GM12873 (cell line): ENCODE measurements around the gene NID1.

Experiments used
- TF ChIP-seq, protein P1 (sequence below): IDR thresholded peaks from 2 replicates; pipeline ENCODE4 v1.5.1; 2012; ENCODE audit warnings: low read depth, mild to moderate bottlenecking, moderate library complexity, low read length, control low read depth; ENCODE audit not compliant: insufficient read depth; ENCODE audit errors: missing control alignments

Gene NID1

DNA sequence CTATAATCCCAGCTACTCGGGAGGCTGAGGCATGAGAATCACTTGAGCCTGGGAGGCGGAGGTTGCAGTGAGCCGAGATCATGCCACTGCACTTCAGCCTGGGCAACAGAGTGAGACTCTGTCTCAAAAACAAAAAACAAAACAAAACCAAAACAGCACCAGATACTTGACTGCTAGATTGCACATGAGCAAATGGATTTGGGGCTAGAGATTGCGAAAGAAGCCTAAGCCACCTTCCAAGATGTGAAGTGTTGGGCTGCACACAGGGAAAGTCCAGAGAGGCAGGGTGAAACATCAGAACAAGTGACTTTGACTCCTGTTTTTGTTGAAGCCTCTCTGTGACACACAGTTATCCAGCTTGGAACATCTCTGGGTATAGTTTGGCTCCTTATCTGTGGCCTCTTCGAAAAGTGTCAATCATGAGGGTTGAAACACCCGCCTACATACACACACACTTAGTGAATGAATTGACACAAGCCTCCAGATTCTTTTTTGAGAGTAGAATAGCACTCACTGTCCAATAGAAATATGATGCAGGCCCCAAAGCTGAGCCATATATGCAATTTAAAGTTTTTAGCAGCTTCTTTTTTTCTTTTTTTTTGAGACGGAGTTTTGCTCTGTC lies 43.2 kb upstream of the NID1 start:
- TF ChIP-seq, protein P1, sequence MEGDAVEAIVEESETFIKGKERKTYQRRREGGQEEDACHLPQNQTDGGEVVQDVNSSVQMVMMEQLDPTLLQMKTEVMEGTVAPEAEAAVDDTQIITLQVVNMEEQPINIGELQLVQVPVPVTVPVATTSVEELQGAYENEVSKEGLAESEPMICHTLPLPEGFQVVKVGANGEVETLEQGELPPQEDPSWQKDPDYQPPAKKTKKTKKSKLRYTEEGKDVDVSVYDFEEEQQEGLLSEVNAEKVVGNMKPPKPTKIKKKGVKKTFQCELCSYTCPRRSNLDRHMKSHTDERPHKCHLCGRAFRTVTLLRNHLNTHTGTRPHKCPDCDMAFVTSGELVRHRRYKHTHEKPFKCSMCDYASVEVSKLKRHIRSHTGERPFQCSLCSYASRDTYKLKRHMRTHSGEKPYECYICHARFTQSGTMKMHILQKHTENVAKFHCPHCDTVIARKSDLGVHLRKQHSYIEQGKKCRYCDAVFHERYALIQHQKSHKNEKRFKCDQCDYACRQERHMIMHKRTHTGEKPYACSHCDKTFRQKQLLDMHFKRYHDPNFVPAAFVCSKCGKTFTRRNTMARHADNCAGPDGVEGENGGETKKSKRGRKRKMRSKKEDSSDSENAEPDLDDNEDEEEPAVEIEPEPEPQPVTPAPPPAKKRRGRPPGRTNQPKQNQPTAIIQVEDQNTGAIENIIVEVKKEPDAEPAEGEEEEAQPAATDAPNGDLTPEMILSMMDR, result no peak

GRCh38 chr1:236107121-236107907 lies 42.4 kb upstream of the NID1 start:
- TF ChIP-seq, protein P1, result no peak

- TF ChIP-seq, protein P1, result peak; percentile 70
Measured at GRCh38 chr1:236103646-236104218, 38.8 kb upstream of the NID1 start.

DNA sequence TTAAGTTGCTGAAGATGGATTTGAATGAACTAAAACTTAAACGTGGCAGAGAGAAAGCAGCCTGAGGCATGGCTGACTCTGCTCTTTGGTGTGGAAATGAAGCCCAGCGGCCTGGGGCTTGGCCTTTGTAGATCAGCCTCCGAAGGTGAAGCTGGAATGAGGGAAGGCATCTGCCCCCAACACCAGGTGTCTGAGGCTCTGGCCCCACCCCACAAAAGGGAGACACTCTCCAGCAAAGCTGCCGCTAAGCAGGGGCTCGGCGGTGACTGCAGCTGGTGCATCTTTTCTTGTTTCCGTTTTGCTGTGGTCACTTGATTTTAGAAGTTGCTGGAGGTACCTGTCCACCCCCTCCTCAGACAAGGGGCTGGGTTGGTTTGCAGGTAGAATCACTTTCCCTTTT lies 38.2 kb upstream of the NID1 start:
- TF ChIP-seq, protein P1, result no peak

GRCh38 chr1:236102611-236103010 lies 37.7 kb upstream of the NID1 start:
- TF ChIP-seq, protein P1, result no peak

DNA sequence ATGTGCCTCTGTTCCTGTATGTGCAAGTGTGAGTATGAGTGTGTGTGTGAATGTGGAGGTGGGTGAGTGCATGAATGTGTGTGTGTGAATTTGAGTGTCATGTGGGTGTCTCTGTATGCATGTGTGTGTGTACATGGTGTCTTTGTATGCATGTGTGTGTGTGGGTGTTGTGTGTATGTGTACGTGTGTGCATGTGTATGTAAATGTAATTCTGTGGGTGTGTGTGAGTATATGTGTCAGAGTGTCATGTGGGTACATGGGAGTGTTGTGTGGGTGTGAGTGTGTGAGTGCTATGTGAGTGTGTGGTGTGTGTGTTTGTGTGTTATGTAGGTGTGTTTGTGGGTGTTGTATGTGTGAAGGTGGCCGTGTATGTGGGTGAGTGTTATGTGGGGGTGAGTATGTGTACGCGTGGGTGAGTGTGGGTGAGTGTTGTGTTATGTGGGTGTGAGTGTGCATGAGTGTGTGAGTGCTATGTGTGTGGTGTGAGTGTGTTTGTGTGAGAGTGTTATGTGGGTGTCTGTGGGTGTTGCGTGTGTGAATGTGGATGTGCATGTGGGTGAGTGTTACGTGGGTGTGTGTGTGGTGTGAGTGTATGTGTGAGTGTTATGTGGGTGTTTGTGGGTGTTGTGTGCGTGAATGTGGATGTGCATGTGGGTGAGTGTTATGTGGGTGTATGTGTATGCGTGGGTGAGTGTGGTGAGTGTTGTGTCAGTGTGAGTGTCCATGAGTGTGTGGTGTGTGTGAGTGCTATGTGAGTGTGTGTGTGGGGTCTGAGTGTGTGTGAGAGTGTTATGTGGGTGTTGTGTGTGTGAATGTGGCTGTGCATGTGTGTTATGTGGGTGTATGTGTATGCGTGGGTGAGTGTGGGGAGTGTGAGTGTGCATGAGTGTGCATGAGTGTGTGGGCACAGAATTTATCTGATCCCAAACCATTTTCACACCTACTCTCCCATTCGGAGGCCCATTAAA lies 36.6 kb upstream of the NID1 start:
- TF ChIP-seq, protein P1, result no peak

DNA sequence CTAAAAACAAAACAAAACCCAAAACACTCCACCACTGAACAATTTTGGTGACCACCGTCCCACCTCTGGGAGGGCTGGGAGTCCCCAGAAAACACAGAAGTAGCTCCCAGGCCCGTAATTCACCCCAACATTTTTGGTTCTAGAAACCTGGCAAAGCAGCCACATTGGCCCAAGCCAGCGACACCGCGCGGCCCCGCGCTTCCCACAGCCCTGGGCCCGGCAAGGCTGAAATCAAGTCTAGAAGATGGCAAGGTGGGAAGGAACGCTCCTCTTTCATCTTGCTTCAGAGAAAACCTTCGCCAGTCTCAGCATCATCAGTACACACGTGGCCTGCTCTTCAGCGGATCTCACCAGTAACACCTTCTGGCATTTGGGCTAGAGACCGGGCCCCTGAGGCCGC lies 35.9 kb upstream of the NID1 start:
- TF ChIP-seq, protein P1, result no peak
